H54 (cell line): ENCODE data around the gene STK33.

ENCODE experiments used
- DNase-seq: peaks from one replicate; pipeline ENCODE4 v3.0.0; 2011; ENCODE audit warnings: low spot score, mixed read lengths; ENCODE audit not compliant: insufficient read length
- FAIRE-seq: peaks from 3 replicates; lab custom pipeline; 2011; peaks lifted over from hg19 to GRCh38; lab: Jason Lieb, UNC
- POLR2A ChIP-seq: IDR thresholded peaks from 2 replicates; pipeline ENCODE4 v1.6.1; 2011; ENCODE audit warnings: low read depth, mild to moderate bottlenecking, low read length

STK33 gene

DNA sequence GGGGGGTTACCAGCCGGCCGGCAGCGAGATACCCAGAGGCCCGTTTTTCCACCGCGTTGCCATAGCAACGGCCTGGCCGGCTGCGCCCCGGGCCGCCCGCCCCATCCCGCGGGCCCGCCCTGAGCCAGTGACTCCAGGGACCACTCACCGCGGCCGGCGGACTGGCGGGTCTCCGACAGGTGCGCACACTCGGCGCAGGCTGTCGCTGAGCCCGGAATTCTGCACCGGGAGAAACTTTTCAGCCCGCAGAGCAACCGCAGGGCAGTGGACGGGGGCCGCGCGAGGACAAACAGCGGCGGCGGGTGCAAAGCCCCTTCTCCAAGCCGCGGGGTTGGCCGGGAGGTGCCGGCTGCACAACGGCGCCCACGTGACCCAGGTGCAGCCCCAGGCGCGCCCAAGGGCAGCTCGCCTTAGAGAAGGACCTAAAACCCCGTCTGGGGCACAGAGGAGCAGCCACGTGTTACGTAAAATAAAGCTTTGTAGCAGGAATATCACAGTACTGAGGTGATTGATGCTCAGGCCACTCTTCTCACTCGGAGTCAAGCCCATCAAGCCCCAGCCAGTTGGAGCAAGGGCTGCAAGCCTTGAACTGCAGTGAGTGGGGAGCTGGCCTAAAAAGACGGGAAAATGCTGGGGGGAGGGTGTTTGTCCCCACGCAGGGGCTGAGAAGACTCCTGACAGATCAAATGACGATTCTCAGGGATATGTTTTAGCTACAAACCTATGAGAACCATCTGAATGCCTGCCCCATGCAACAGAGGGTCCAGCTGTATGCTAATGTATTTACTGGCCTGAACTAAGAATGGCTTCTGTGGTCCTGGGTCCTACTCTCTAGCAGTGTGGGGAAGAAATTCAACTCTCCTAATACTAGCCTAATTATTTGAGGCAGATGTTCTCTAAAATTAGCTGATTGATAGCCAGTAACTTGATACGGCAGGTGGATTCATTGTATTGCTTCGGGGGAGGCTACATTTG, at the start of gene STK33:
Gene STK33, minus strand, starts transcription at position 294 of the 975 bp plus-strand sequence. CDS start 119,323 bp downstream, outside the sequence.
- no peak for TF ChIP-seq POLR2A
- FAIRE-seq (no peak), DNase-seq (peak; percentile 68)

GRCh38 chr11:8642196-8642841, 48.3 kb upstream of the STK33 start:
- no peak for DNase-seq
- FAIRE-seq = no peak

GRCh38 chr11:8641332-8641731, 47.3 kb upstream of the STK33 start:
- DNase-seq = no peak
- no peak for FAIRE-seq
- TF ChIP-seq POLR2A = no peak

More at GRCh38 chr11:8642196-8642841, 48.3 kb upstream of the STK33 start:
- TF ChIP-seq POLR2A = no peak

- DNase-seq = no peak
- no peak for TF ChIP-seq POLR2A
- no peak for FAIRE-seq
Measured at GRCh38 chr11:8640267-8640906, 46.4 kb upstream of the STK33 start.

DNA sequence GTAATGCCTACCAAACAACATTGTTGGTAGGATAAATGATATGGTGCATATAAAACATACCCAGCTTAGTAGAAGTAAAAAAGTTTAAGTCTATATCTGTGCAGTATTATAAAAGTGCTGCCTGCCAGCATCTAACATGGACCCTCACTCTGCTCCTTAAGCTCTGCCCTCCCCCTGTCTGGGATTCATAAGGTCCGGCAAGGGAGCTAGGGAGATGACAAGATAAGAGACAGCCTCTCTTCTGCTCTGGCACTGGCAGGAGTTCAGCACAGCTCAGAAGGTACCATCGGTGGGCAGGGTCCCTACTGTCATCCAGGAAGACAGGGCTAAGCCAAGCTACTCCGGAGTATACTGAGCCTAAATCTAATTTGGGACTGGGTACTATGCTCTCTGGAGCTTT, 45.6 kb upstream of the STK33 start:
- TF ChIP-seq POLR2A = no peak
- DNase-seq (no peak), FAIRE-seq (no peak)

DNA sequence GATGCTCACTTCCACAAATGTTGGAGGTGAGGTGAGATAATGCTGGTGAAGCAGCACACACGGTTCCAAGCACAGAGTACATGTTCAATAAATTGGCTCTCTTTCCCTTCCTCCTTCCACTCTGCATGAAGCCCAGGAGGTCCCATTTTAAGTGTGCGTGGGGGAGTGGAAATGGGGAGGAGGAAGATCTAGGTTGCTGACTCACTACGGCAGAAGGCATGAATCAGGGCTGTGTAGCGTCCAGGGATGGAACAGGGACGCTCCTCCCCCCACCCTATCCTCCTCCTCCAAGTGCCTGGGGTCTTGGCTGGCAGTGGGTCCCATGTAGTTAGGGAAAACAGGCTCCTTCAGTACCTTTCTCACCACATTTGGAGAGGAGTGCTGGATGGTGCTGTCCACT, 44.3 kb upstream of the STK33 start:
- DNase-seq (peak; percentile 28), FAIRE-seq (no peak)
- no peak for TF ChIP-seq POLR2A

GRCh38 chr11:8636127-8636526, 42.1 kb upstream of the STK33 start:
- TF ChIP-seq POLR2A = no peak
- FAIRE-seq (no peak), DNase-seq (no peak)

DNA sequence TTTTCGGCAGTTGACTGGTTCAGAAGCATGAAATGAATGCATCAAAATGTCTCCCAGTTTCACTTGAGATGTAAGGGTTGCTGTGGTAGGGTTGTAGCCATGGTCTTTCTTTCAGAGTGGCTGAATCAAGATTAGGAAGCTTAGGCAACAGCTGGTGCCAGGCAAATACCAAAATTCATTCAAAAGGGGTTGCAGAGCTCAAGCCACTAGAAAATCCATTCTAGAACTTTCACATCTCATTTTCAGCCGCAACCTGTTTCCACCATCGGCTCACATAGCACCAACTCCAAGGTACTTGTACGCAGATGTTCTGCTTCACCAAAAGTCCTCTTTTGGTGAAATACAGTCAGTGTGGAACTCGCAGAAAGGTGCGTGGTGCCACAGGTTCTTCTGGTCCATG, 40.5 kb upstream of the STK33 start:
- no peak for TF ChIP-seq POLR2A
- FAIRE-seq (no peak), DNase-seq (no peak)

DNA sequence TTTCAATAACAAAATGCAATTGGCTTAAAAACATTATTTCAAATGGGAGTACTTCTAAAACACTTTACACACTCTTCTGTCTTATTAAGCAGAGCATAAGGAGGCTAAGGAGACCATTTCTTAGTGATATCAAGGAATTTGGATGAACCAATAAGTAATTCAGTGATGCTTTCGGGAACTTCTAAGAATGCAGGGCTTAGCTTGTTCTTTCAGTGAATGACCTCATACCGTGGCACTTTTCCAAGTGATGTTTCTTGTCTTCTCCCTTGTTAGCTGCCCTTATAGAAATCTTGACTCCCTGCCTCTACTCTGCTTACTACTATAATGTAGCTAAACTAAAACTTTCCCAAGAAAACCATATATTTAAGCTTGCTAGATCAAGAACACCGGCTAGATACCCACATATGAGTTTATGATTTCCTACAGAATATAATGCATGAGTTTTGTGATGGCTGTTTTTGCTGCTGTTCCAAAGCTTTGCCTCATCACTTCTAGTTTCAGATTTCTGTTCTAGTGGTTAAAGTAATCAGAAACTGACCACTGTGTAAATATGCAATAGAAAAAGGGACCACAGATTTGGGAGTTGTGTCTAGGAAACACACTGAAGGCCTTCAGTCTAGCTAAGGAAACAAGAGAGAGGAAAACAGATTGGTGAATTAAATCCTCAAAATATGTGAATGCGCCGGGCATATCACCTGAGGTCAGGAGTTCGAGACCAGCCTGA, 37.5 kb upstream of the STK33 start:
- DNase-seq (no peak), FAIRE-seq (no peak)

DNA sequence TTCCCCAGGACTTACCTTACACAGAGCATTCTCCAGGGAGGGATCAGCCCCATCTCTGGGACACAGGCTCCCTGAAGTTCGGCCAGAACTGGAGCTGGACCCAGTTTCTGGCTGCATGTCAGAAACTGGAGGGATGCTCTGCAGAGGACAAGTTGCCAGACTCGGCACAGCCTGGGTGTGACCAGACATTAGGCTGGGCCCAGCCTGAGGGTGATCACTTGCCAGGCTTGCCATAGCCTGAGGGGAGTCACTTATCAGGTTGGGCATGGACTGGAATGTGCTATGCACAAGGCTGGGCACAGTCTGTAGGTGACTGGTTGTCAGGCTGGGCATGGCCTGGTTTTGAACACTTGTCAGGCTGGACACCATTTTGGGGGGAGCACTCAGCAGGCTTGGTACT, 30.7 kb upstream of the STK33 start:
- TF ChIP-seq POLR2A = no peak
- no peak for DNase-seq
- no peak for FAIRE-seq

More for the DNA sequence above, 37.5 kb upstream of the STK33 start:
- no peak for TF ChIP-seq POLR2A

DNA sequence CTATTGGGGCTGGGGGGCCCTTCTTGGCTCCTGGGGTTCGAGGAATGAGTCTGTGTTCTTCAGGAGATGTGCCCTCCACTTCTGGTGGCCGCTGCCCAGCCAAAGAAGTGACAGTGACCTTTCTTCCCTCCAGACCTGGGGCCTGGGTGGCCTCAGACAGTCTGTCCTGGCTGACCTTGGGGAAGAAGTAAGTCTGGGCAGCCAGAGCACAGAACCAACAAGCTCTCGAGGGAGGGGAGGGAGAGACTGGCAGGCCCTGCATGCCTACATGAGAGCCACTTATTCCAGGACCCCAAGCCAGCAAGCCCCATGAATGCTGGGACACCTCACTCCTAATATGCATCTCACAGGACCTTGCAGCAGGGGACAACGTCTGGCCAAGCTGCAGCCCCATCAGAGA, 27.1 kb upstream of the STK33 start:
- DNase-seq = no peak
- FAIRE-seq = no peak
- no peak for TF ChIP-seq POLR2A

DNA sequence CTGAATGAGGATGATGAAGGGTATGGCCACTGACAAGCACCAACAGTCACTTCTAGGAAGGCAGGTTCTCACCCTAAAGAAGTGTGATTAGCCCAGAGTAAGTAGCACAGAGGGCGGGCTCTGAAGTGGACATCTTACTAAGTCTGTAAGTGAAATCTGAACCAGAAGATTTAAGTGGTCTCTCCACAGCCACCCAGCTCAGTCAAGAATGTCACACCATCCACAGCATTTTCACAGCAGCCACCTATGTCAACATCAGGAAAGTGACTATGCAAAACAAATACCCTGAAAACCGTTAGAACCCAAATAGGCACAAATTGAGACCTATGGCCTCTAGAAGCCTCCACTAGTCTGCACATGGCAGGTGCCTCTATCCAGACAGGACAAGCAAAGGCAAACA, 23.0 kb upstream of the STK33 start:
- DNase-seq (no peak), FAIRE-seq (no peak)
- TF ChIP-seq POLR2A = no peak

DNA sequence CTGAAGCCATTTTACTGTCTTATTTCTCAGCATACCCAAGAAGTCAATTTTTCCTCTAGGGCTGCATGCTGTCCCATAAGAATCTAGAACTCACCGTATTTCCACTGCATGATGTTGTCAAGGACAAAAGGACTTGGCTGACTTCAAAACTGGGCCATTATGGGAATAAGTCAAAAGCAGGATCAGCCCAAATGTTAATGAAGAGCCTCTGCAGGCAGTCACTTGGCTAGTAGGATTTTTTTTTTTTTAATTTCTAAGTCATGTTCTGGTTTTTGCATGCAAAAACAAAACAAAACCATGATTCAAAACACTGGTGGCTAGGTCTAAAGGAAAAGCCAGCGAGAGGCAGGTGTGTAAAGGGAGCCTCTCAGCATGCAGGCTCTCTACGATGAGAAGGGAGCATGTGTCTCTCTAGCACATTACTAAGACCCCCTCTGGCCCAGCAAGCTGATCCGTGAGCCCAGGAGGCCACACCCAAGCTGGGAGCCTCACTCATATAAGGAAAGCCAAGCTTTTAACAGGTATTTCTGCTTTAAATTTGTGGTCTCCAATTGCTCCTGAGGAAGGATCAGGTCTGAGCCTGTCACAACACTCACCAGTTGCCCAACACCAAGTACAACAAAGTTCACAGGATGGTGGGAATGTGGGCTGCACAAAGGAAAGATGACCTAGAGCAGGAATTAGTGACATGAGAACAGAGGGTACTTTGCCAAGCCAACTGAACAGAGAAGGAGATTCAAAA, 21.4 kb upstream of the STK33 start:
- DNase-seq (no peak), FAIRE-seq (no peak)
- no peak for TF ChIP-seq POLR2A
